ENCODE data around the gene AP1S3.

The AP1S3 gene

GRCh38 chr2:223722226-223722625 lies 115.2 kb downstream of the AP1S3 start:
- no peak for DNase-seq

GRCh38 chr2:223721746-223722145 lies 115.6 kb downstream of the AP1S3 start:
- no peak for DNase-seq

- no peak for DNase-seq
Observed at GRCh38 chr2:223720367-223720766, 117.0 kb downstream of the AP1S3 start.

GRCh38 chr2:223712642-223713041 lies 124.7 kb downstream of the AP1S3 start:
- DNase-seq, result no peak

GRCh38 chr2:223711596-223712326 lies 125.6 kb downstream of the AP1S3 start:
- no peak for DNase-seq
